ENCODE measurements around the gene SFXN5.

SFXN5 gene

GRCh38 chr2:73099486-73099885 lies 28.0 kb upstream of the SFXN5 start:
- peaks cover 0 to 30% of the 10 kb centered on the region in 2 experiments; a peak in 1 of 3 replicates for H3K36me3 ChIP-seq (ENCODE audit: control insufficient read depth in 2 of 2, insufficient read depth in 1 of 2, low read length in 2 of 2)
- TF ChIP-seq GLI4 (tag by site-specific recombination; IDR thresholded peaks at IDR 0.05) (no peak), ZNF660 (tag by site-specific recombination; IDR thresholded peaks at IDR 0.05) (no peak), KLF16 (tag by site-specific recombination; IDR thresholded peaks at IDR 0.05) (no peak), PRDM4 (tag by site-specific recombination; IDR thresholded peaks at IDR 0.05) (no peak), ZNF639 (tag by site-specific recombination; IDR thresholded peaks at IDR 0.05) (no peak), PRDM6 (tag by site-specific recombination; IDR thresholded peaks at IDR 0.05) (no peak), ZBTB11 (tag by site-specific recombination; conservative IDR thresholded peaks at IDR 0.05; ENCODE audit: low read depth) (no peak)
- CTCF ChIA-PET: interaction anchor here (1.1 to 1.7 kb wide), 2 partner anchors 14 to 78 kb away, joined by 3 to 4 read pairs; no protein-coding TSS in a partner anchor
- POLR2A ChIA-PET: interaction anchor here (1.4 kb wide), 1 partner anchor 12 kb away, joined by 4 read pairs; no protein-coding TSS in a partner anchor
- no peak overlapping the region for H3K27ac ChIP-seq (ENCODE audit: extremely low read depth, low read depth, low read length)
- peaks cover 10% of the 10 kb centered on the region for H3K4me1 ChIP-seq (ENCODE audit: control insufficient read depth, insufficient read depth, low read length)
- no peaks in the 10 kb centered on the region for H3K9me3 ChIP-seq (ENCODE audit: control insufficient read depth, insufficient read depth, low read depth, low read length)
- no peak overlapping the region for H3K4me3 ChIP-seq (ENCODE audit: low read depth, low read length)

GRCh38 chr2:73095910-73096309 lies 24.4 kb upstream of the SFXN5 start:
- TF ChIP-seq GLIS1 (tag by site-specific recombination; IDR thresholded peaks at IDR 0.05) (peak; percentile 55), REST (tag by site-specific recombination; IDR thresholded peaks at IDR 0.05) (no peak), ZNF510 (tag by site-specific recombination; IDR thresholded peaks at IDR 0.05; ENCODE audit: insufficient replicate concordance) (no peak), GLIS2 (tag by site-specific recombination; IDR thresholded peaks at IDR 0.05) (no peak), ZFP69B (tag by site-specific recombination; IDR thresholded peaks at IDR 0.05) (no peak), ZBTB17 (tag by site-specific recombination; IDR thresholded peaks at IDR 0.05) (no peak), ZNF449 (tag by site-specific recombination; IDR thresholded peaks at IDR 0.05) (no peak)
- H3K4me3 ChIP-seq (ENCODE audit: low read depth, low read length): no peak overlapping the region
- peaks cover 0 to 8% of the 10 kb centered on the region in 2 experiments; a peak in 1 of 3 replicates for H3K36me3 ChIP-seq (ENCODE audit: control insufficient read depth in 2 of 2, insufficient read depth in 1 of 2, low read length in 2 of 2)
- CTCF ChIA-PET: interaction anchor here (0.7 to 1.8 kb wide), 5 partner anchors 8 to 1644 kb away, joined by 3 to 8 read pairs (median 3); no protein-coding TSS in a partner anchor
- no peak overlapping the region for H3K27ac ChIP-seq (ENCODE audit: extremely low read depth, low read depth, low read length)
- H3K4me1 ChIP-seq (ENCODE audit: control insufficient read depth, insufficient read depth, low read length): peaks cover 4% of the 10 kb centered on the region; the same call in 1 of the 2 replicates
- H3K9me3 ChIP-seq (ENCODE audit: control insufficient read depth, insufficient read depth, low read depth, low read length): no peaks in the 10 kb centered on the region
- POLR2A ChIA-PET: no interaction called here

All from HEK293 (cell line).